GM18858 (cell line): ENCODE data around the gene PKNOX2.

Experiments used
- ATAC-seq: cut with Tn5 transposase; IDR thresholded peaks from one replicate; pipeline ENCODE4 v1.9.1; 2021; ENCODE audit not compliant: unreplicated experiment

Gene PKNOX2

GRCh38 chr11:125171974-125172373 lies 7.4 kb downstream of the PKNOX2 start:
- ATAC-seq: no peak

- no peak for ATAC-seq
Observed at GRCh38 chr11:125173027-125173426, 8.5 kb downstream of the PKNOX2 start.

- ATAC-seq: no peak
Observed at GRCh38 chr11:125173556-125173955, 9.0 kb downstream of the PKNOX2 start.

GRCh38 chr11:125174057-125174456 lies 9.5 kb downstream of the PKNOX2 start:
- ATAC-seq: no peak

- no peak for ATAC-seq
Observed at GRCh38 chr11:125174686-125175085, 10.1 kb downstream of the PKNOX2 start.

GRCh38 chr11:125175166-125175565 lies 10.6 kb downstream of the PKNOX2 start:
- no peak for ATAC-seq

GRCh38 chr11:125175896-125176575 lies 11.5 kb downstream of the PKNOX2 start:
- ATAC-seq: no peak

GRCh38 chr11:125176866-125177265 lies 12.3 kb downstream of the PKNOX2 start:
- ATAC-seq: peak; percentile 46

GRCh38 chr11:125177543-125177942 lies 13.0 kb downstream of the PKNOX2 start:
- no peak for ATAC-seq

GRCh38 chr11:125179346-125179745 lies 14.8 kb downstream of the PKNOX2 start:
- ATAC-seq: no peak

- ATAC-seq: no peak
Observed at GRCh38 chr11:125179895-125180294, 15.3 kb downstream of the PKNOX2 start.

GRCh38 chr11:125180413-125181305 lies 16.1 kb downstream of the PKNOX2 start:
- ATAC-seq: peak; percentile 49

- ATAC-seq: no peak
Observed at GRCh38 chr11:125182573-125182972, 18.0 kb downstream of the PKNOX2 start.

- no peak for ATAC-seq
Observed at GRCh38 chr11:125183641-125184040, 19.1 kb downstream of the PKNOX2 start.

GRCh38 chr11:125188021-125188420 lies 23.5 kb downstream of the PKNOX2 start:
- ATAC-seq: no peak

- ATAC-seq: no peak
Observed at GRCh38 chr11:125190566-125190965, 26.0 kb downstream of the PKNOX2 start.

- ATAC-seq: no peak
Observed at GRCh38 chr11:125192183-125192582, 27.6 kb downstream of the PKNOX2 start.

- no peak for ATAC-seq
Observed at GRCh38 chr11:125192717-125193415, 28.3 kb downstream of the PKNOX2 start.

- no peak for ATAC-seq
Observed at GRCh38 chr11:125193416-125193726, 28.8 kb downstream of the PKNOX2 start.

- no peak for ATAC-seq
Observed at GRCh38 chr11:125193841-125194240, 29.3 kb downstream of the PKNOX2 start.

- no peak for ATAC-seq
Observed at GRCh38 chr11:125199915-125200314, 35.4 kb downstream of the PKNOX2 start.

- no peak for ATAC-seq
Observed at GRCh38 chr11:125200441-125200840, 35.9 kb downstream of the PKNOX2 start.
